DOHH2 (cell line): ENCODE results near the gene CD300H.

Experiments used
- H3F3A ChIP-seq: fragments of 200-600 bp; sonication (generic), shearing (Covaris generic); 2 replicates; pipeline ENCODE4 v1.6.0; 2016; ENCODE audit warnings: antibody characterized with exemption, mild to moderate bottlenecking; ENCODE audit not compliant: control insufficient read depth, insufficient read depth
- H3K27ac ChIP-seq: fragments of 200-600 bp; sonication (generic); 2 replicates; pipeline ENCODE4 v1.5.1; 2014; ENCODE audit warnings: low read depth, mild to moderate bottlenecking, low read length, moderate library complexity
- H3K27me3 ChIP-seq: fragments of 200-600 bp; sonication (generic); 2 replicates; pipeline ENCODE4 v1.6.1; 2014; ENCODE audit warnings: mild to moderate bottlenecking, low read length, mixed read lengths; ENCODE audit not compliant: control insufficient read depth
- H3K36me3 ChIP-seq: fragments of 200-600 bp; sonication (generic); 2 replicates; pipeline ENCODE4 v1.6.1; 2014; ENCODE audit warnings: mild to moderate bottlenecking, low read length, moderate library complexity, mixed read lengths; ENCODE audit not compliant: control insufficient read depth
- H3K4me1 ChIP-seq: fragments of 200-600 bp; sonication (generic); 2 replicates; pipeline ENCODE4 v1.6.1; 2014; ENCODE audit warnings: mild to moderate bottlenecking, low read length, mixed read lengths; ENCODE audit not compliant: control insufficient read depth
- H3K4me2 ChIP-seq: fragments of 200-600 bp; sonication (generic); 2 replicates; pipeline ENCODE4 v1.6.0; 2014; ENCODE audit warnings: mild to moderate bottlenecking, low read length, moderate library complexity
- H3K4me3 ChIP-seq: fragments of 200-600 bp; sonication (generic); 2 replicates; pipeline ENCODE4 v1.5.1; 2014; ENCODE audit warnings: mild to moderate bottlenecking, low read length, mixed read lengths
- H3K79me2 ChIP-seq: fragments of 200-600 bp; sonication (generic); 2 replicates; pipeline ENCODE4 v1.6.1; 2014; ENCODE audit warnings: mild to moderate bottlenecking, low read length, mixed read lengths; ENCODE audit not compliant: control insufficient read depth
- H3K9me2 ChIP-seq: fragments of 200-600 bp; sonication (generic); replicated peaks from 2 replicates; pipeline ENCODE4 v1.6.1; 2014; ENCODE audit warnings: mild to moderate bottlenecking, low read length, mixed read lengths; ENCODE audit not compliant: control insufficient read depth
- H3K9me3 ChIP-seq: fragments of 200-600 bp; sonication (generic); 2 replicates; pipeline ENCODE4 v1.6.1; 2014; ENCODE audit warnings: antibody characterized with exemption, low read length, mixed read lengths; ENCODE audit not compliant: control insufficient read depth, insufficient read depth
- H4K20me1 ChIP-seq: fragments of 200-600 bp; sonication (generic); 2 replicates; pipeline ENCODE4 v1.6.0; 2014; ENCODE audit warnings: low read depth, mild to moderate bottlenecking, antibody characterized with exemption, low read length, moderate library complexity; ENCODE audit not compliant: control insufficient read depth, insufficient read depth
- CTCF ChIP-seq: fragments of 200-600 bp; sonication (generic); IDR thresholded peaks from one replicate; pipeline ENCODE4 v1.5.1; 2014; ENCODE audit warnings: antibody characterized with exemption, mild to moderate bottlenecking, low read depth, low read length; ENCODE audit not compliant: poor library complexity, severe bottlenecking
- EZH2phosphoT487 ChIP-seq: fragments of 200-600 bp; sonication (generic); IDR thresholded peaks from 2 replicates; pipeline ENCODE4 v1.6.1; 2017; ENCODE audit warnings: borderline replicate concordance, mild to moderate bottlenecking, antibody characterized with exemption, low read length, moderate library complexity, mixed read lengths

Gene CD300H

DNA sequence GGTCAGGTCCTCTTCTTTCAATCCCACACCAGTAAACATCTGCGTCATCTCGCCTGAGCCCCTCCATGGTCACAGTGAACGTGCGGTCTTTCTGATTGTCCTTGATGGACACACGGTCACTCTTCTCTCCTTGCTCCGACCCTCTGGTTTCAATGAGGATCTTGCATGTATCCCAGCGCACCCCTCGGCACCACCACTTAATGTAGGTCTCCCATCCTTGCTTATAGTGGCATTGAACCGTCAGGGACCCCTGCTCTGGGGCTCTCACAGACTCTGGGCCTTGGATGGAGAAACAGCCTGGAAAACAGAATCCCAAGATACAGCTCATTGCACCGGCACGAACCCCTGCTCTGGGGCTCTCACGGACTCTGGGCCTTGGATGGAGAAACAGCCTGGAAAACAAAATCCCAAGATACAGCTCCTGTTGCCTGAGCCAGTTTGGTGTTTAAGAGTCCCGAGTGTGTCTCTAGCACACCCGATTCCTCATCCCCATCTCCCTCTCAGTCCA is 41.5 kb downstream of the CD300H start:
- no peaks in the 10 kb centered on the region for H3K4me1 ChIP-seq
- H3K79me2 ChIP-seq = no peaks in the 10 kb centered on the region
- no peak overlapping the region for H3K27ac ChIP-seq
- H3K9me2 ChIP-seq = no peaks in the 10 kb centered on the region
- no peaks in the 10 kb centered on the region for H3F3A ChIP-seq
- no peaks in the 10 kb centered on the region for H4K20me1 ChIP-seq
- no peak overlapping the region for H3K4me3 ChIP-seq
- TF ChIP-seq EZH2phosphoT487 = no peak
- TF ChIP-seq CTCF = no peak
- H3K27me3 ChIP-seq = no peaks in the 10 kb centered on the region
- no peaks in the 10 kb centered on the region for H3K36me3 ChIP-seq
- no peak overlapping the region for H3K4me2 ChIP-seq
- no peaks in the 10 kb centered on the region for H3K9me3 ChIP-seq

GRCh38 chr17:74525465-74525725 is 41.9 kb downstream of the CD300H start:
- Histone ChIP-seq H3K27ac (no peak overlapping the region), H3K4me2 (no peak overlapping the region), H3K4me1 (no peaks in the 10 kb centered on the region), H3K4me3 (no peak overlapping the region), H3K9me3 (no peaks in the 10 kb centered on the region), H3F3A (no peaks in the 10 kb centered on the region), H3K9me2 (no peaks in the 10 kb centered on the region), H3K27me3 (no peaks in the 10 kb centered on the region), H3K36me3 (no peaks in the 10 kb centered on the region), H3K79me2 (no peaks in the 10 kb centered on the region), H4K20me1 (no peaks in the 10 kb centered on the region)
- TF ChIP-seq EZH2phosphoT487 = no peak

DNA sequence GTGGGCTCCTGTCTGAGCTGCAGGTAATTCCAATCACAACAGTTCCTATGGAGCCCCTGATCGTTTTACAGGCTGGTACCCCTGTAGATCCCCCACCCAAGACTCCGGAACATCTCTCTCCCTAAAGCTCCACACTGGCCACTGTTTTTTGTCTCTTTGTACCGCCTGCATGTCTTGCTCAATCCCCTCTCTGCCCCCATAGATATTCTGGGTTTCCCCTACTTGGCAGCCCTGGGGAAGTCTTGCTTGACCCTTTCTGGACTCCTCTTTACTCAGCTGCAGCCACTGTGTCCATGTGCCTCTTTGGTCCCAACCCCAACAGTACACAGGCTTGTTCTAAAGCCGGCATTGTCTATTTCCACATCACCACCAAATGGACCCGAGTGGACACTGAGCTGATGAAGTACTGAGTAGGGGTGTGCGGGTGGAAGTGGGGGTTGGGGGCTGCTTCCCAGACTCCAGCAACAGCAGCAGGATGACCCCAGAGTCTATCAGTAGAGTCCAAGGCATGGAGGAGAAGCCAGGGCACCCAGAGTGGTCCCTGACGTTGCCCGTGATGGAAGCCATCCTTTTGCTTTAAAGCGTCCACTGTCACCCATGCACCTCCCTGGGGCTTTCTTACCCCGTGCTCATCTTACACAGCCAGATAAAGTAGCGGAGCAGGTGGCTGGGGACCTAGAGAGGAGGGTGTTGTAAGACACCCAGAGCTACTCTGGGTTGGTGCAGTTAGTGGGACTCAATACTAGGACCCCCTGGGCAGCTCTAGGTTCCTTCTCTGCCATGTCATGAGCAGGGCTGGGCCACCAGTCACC is 42.5 kb downstream of the CD300H start:
- no peaks in the 10 kb centered on the region for H3K27me3 ChIP-seq
- TF ChIP-seq EZH2phosphoT487 = no peak
- TF ChIP-seq CTCF = no peak
- H3K4me3 ChIP-seq = no peak overlapping the region
- H3K4me2 ChIP-seq = no peak overlapping the region
- H3K27ac ChIP-seq = no peak overlapping the region
- H3K4me1 ChIP-seq = no peaks in the 10 kb centered on the region
- H4K20me1 ChIP-seq = no peaks in the 10 kb centered on the region
- no peaks in the 10 kb centered on the region for H3K9me3 ChIP-seq
- H3F3A ChIP-seq = no peaks in the 10 kb centered on the region
- no peaks in the 10 kb centered on the region for H3K36me3 ChIP-seq
- H3K9me2 ChIP-seq = no peaks in the 10 kb centered on the region
- H3K79me2 ChIP-seq = no peaks in the 10 kb centered on the region

DNA sequence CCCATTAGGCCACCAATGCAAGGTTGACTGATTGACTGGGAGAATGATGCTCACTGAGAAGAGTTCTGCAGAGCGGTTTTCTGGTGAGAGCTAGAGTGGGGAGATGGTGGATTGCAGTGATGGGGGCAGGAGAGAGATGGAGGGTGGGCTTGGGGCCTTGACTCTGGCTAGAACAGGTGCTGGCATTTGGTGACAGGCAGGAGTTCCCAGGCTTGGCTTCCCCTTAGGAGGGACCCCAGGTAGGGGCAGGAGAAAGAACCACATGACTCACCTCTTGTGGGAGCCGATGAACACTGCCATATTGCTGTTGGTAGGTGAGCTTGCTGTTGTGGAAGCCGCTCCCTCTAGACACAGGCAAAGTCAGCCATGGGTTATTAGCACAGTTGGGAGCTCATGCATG is 44.0 kb downstream of the CD300H start:
- peaks cover 3% of the 10 kb centered on the region; the same call in 1 of the 2 replicates for H3K9me3 ChIP-seq
- no peaks in the 10 kb centered on the region for H3K9me2 ChIP-seq
- H3K27me3 ChIP-seq = no peaks in the 10 kb centered on the region
- H3K27ac ChIP-seq = no peak overlapping the region
- no peak overlapping the region for H3K4me2 ChIP-seq
- no peaks in the 10 kb centered on the region for H3K4me1 ChIP-seq
- no peaks in the 10 kb centered on the region for H3K36me3 ChIP-seq
- no peaks in the 10 kb centered on the region for H3K79me2 ChIP-seq
- no peaks in the 10 kb centered on the region for H4K20me1 ChIP-seq
- H3K4me3 ChIP-seq = no peak overlapping the region
- TF ChIP-seq CTCF (no peak), EZH2phosphoT487 (no peak)
- no peaks in the 10 kb centered on the region for H3F3A ChIP-seq
